ENCODE data around the gene AMN1. TPM values are rescaled to one million over a fixed set of nuclear protein-coding genes. Genes with fewer than 3 reads are reported as not detected.

AMN1 gene
- total RNA-seq, 1 donor from 2014 or later: 11.5 TPM

Small RNA genes within 50 kb of the gene (small RNA-seq; reads per million reads assigned to genes)
- gene AC023157.2: not detected

Other genes with a start within 250 kb of the AMN1 start
- 29.2 TPM for gene DENND5B, start 137.9 kb downstream of the AMN1 start, total RNA-seq
- 2.1 TPM for gene ETFBKMT, start 69.3 kb downstream of the AMN1 start, total RNA-seq
- gene RESF1, start 230.4 kb upstream of the AMN1 start, total RNA-seq: 19.3 TPM

Measured in skeletal muscle tissue (tissue), 2 donors.